GM18507 (cell line): ENCODE measurements around the gene LCT.
"Not testable (repeated sequence)": the region's sequence is repeated elsewhere in the genome, so short reads cannot be mapped to it uniquely, and the experiment has no call there.

Experiments used
- DNase-seq: peaks from one replicate; pipeline ENCODE4 v3.0.0; 2011; ENCODE audit warnings: low read depth; ENCODE audit not compliant: insufficient read length; ENCODE audit errors: extremely low spot score
- FAIRE-seq: peaks from 2 replicates; lab custom pipeline; 2011; peaks lifted over from hg19 to GRCh38; lab: Jason Lieb, UNC

Gene LCT

DNA sequence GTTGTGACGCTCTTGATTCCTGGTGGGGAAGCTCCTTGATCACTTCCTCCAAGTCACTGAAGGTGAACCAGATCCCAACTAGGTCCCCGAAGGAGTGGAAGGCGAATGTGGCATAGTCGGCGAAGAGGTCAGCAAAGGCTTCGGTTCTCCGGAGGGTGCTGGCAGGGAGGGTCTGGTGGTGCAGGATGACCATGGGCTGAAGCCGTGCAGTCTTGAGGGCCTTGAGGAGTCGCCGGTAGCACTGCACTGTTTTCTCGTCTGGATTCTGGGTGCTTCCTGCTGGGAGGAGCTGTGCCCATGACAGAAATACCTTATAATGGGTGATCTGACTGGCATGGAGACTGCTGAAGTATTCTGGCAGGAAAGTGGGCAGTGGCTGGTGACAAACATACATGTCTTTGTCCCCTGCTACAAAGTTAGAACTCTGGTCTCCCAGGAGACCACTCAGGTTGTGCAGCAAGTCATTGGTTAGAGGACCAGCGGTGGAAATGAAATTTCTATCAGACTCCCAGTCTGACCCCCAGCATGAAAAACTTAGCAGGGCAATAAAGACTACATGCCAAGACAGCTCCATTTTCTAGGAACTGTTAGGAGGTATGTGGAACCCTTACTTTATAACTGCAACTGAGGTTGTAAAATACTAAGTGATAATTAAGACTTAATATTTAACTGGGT is at the start of gene LCT:
Gene LCT (minus strand): TSS at position 589 of the 675 bp plus-strand sequence. CDS start 15 bp downstream, at position 574.
- DNase-seq (no peak), FAIRE-seq (no peak)

DNA sequence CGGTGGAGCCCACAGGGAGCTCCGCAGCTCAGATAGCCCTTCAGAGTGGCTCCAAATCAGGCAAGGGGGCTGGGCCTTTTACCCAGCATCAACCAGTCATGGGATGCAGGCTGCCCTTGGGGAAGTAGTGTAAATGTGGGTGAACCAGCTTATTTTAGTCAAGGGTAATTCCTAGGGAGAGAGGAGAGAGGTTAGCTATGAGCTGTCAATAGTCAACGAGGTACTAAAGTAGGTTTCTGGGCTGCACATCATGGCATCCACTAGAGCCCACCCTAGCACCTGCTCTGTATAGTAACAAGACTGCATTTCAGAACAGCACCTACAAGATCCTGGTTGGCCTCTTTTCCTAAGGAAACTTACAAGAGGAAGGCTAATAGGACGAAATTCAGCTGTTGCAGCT is 48.7 kb upstream of the LCT start:
- DNase-seq (no peak), FAIRE-seq (no peak)

DNA sequence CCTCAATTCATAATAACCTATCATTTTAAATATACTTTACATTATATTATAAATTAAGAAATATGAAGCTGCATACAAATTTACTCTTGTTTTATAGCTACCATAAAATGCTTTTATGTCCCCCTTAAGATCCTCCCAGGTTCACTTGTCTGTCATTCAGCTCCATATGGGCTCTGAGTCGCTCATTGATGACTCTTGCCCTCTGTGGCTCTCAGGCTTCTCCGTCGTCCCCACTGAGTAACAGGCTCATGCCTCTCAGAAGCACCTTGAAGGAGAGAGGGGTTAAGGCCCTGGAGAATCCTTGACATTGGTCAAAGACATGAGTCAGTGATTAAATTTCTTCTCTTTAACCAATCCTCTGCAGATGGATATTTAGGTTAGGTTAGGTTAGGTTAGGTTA is 45.4 kb upstream of the LCT start:
- no peak for DNase-seq
- no peak for FAIRE-seq

DNA sequence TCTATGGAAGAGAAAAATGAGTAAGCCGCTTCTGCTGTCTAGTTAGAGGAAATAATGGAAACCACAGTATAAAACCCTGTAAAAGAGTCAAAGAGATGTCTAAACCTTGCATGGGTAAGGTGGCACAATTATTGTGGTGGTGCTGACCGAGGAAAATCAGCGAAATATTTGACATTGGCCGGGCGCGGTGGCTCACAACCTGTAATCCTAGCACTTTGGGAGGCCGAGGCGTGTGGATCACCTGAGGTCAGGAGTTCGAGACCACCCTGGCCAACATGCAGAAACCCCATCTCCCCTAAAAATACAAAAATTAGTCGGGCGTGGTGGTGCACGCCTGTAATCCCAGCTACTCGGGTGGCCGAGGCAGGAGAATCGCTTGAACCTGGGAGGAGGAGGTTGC is 39.8 kb upstream of the LCT start:
- not testable (repeated sequence) for DNase-seq, FAIRE-seq

DNA sequence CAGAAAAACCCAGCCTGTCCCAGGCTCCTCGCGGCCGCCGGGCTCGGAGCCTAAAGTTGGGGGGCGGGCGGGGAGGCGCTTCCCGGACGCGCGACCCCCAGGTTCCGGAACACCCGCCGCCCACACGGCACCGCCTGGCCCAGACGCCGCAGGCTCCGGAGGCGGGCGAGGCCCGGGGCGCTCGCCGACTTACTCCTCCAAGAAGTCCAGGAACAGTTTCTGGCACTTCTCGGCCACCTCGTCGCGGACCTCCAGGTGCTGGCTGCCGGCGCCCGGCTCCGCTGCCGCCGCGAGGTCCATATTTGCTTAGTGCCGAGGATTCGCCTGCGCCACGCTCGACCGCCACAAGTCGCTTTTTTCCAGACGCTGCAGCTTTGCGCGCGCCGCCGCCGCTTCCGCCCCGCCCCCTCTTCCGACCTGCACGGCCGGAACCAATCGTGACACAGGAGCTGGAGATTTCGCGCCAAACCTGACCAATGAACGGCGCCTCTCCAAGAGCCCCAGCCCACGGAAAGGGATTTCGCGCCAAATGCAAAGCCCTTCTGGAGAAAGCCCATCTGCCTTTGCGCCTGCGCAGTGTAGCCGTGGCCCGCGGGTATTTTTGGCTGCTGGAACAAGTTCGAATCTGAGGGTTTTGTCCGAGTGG is 39.2 kb upstream of the LCT start, which contains the start of gene MCM6:
Gene MCM6 (minus strand): TSS at position 378 of the 646 bp plus-strand sequence. CDS start 78 bp downstream, at position 300.
- FAIRE-seq (peak; percentile 99), DNase-seq (peak; percentile 96)

DNA sequence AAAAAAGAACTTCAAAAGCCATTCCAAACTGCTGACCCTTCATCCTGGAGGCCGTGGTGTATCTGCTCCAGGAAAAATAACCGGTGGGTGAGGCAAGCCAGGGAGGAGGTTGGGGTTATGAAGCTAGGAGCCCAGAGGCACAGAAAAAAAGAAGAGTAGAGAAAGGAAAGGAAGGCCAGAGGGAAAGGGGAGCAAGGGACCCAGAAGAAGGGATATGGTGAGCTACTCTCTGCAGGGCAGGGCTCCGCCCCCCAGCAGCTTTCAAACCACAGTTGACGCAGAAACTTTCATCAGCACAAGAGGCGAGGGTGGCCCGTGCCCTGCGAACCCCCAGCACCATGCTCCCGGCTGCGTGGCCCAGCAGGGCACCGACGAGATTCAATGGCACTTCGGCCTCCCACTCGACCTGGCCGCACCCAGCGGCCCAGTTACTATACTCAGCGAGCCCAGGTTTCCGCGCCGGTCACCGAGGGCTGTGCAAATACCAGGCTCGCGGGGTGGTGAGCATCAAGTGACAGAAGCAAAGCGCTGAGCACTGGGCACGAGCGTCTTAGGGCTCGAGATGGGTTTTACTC is 38.6 kb upstream of the LCT start:
- DNase-seq, result peak; percentile 48
- FAIRE-seq, result peak; percentile 69

DNA sequence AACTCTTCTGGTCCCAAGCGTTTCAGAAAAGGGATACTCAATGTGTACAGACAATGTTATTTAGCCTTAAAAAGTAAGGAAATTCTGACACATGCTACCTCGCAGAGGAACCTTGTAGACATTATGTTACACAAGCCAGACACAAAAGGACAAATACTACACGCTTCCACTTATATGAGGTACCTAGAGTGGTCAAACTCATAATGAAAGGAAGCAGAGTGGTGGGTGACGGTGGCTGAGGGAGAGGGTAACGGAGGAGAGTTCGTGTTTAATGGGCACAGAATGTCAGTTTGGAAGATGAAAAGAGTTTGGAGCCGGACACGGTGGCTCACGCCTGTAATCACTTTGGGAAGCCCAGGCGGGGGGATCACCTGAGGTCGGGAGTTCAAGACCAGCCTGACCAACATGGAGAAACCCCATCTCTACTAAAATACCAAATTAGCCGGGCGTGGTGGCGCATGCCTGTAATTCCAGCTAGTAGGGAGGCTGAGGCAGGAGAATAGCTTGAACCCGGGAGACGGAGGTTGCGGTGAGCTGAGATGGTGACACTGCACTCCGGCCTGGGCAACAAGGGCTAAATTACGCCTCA is 37.9 kb upstream of the LCT start:
- FAIRE-seq (no peak), DNase-seq (no peak)

DNA sequence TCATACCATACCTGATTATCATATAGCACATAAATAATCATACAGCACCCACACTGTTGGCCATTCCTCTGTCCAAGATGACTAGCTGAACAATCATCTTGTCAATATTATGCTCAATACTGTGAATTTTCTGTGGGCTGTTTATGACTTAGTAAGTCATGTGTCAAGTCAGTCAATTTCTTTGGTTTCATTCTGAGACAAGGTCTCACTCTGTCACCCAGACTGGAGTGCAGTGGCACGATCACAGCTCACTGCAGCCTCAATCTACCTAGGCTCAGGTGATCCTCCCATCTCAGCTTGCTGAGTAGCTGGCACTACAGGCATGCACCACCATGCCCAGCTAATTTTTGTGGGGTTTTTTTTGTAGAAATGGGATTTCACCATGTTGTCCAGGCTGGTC is 33.6 kb upstream of the LCT start:
- no peak for DNase-seq
- FAIRE-seq, result no peak

DNA sequence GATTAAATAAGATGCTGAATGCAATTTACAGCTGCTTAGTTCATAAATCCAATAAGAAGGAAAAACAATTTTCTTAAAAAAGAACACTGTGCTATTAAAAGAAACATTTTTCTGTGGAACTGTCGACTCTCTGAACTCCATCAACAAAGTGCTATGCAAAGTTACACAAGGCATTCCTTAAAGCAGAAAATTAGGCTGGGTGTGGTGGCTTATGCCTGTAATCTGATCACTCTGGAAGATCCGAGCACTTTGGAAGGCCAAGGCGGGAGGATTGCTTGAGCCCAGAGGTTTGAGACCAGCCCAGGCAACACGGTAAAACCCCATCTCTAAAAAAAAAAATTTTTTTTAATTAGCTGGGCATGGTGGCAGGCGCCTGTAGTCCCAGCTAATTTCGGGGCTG is 26.2 kb upstream of the LCT start:
- FAIRE-seq (no peak), DNase-seq (no peak)

DNA sequence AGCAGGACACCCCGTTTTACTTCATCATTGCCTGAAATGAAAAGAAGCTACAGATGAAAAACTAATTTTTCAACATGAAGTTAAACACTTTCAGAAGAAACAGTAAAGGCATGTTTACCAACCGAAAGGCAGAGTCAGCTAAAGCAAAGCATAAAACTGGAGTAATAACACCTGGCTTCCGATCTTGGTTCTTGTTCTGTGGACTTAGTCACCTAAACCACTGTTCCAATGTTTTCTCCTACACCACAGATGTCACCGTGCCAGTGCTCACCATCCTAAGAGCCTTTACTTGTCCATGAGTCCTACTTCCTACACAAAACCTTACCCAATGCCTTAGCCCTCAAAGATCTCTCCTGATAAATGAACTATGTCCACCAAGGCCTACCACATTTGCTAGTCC is 25.7 kb upstream of the LCT start:
- DNase-seq (no peak), FAIRE-seq (no peak)

DNA sequence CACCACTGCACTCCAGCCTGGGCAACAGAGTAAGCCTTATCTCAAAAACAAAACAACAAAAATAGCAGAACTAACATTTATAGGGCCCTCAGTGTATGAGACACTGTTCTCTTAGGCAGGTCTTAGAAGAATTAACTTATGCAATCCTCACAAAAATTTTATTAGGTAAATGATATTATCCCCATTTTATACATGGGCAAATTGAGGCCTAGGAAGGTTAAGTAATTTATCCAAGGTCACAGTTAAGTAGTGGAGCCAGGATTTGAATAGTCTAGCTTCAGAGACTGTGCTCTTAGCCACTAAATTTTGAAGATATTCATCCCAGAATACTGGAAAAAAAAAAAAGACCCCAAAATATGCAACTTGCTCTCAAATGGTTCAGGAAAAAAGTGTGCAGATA is 16.4 kb upstream of the LCT start:
- DNase-seq, result no peak
- no peak for FAIRE-seq

DNA sequence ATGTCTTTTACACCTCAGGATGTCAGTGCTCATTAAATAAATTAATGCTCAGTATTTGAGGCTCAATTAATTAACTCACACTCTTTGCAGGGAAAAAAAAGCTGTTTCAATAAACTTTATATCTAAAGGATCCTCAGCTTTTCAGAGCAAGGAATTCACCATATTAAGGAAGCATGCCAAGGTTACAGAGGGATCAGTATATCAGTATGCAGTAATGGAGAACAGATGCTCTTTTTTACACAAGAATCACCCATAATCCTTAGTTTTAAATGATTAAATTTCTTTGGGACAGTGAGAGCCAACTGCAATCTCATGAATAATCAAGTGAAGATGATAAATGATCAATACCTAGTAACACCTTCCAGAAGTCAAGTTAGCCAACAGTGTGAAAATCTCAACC is 14.9 kb upstream of the LCT start:
- FAIRE-seq, result no peak
- no peak for DNase-seq

DNA sequence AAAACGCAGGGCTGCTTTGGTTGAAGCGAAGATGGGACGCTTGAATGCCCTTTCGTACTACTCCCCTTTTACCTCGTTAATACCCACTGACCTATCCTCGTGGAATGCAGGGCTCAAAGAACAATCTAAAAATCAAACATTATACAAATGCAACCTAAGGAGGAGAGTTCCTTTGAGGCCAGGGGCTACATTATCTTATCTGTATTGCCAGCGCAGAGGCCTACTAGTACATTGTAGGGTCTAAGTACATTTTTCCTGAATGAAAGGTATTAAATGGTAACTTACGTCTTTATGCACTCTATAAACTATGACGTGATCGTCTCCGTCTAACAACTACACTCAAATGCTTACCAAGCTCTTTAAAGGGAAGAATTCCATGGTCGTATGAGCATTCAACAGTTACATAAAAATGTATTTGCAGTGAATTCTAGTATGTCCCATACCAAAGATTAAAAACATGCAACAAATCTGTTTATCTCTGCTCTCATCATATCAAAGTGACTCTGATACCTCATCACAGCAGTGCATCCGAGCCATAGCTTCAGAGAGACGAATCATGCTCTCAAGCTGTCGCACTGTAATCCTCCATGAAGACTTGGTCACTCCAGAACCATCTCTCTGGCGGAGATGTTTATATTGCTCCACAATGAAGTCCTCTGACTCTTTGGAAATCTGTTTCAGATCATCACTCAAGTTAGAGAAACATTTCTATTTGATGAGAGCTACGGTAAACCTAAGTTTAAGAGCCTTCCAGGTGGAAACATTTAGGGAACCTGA is 14.1 kb upstream of the LCT start:
- no peak for FAIRE-seq
- DNase-seq, result no peak

DNA sequence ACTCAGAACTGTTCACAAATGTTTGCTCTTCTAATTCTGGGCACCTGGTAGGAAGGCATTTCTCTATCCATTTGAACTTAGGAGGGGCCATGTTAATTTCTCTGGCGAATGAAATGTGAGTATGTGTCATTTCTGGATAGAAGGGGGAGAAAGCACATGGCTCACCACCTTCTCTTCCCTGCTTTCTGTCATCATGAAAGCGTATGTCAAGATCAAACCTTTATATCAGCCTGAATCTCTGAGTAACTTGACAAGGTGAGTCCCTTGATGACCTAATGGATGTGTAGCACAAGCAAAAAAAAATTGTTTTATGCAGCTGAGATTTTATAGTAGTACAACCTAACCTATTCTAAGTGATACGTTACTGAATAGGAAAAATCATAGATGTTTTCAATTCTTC is 12.1 kb upstream of the LCT start:
- no peak for FAIRE-seq
- DNase-seq, result no peak

DNA sequence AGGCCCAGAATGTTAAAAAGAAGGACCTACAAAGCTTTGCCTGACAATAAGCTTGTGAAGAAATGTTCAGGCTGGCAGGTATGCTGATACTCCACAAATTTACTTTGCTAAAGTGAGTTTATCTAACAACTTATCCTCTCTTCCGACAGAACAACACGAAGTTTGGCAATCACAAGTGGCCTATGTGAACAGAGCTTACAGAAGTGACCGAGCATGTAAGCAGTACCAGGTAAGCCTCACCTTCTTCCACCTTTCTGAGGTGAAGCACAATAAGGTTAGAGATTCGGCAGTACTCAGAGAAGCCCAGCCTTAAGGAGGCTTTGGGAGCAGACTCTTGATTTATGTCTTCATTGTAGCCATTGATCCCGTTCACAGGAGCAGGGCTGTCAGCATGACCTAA is 9.0 kb upstream of the LCT start:
- DNase-seq, result no peak
- no peak for FAIRE-seq

DNA sequence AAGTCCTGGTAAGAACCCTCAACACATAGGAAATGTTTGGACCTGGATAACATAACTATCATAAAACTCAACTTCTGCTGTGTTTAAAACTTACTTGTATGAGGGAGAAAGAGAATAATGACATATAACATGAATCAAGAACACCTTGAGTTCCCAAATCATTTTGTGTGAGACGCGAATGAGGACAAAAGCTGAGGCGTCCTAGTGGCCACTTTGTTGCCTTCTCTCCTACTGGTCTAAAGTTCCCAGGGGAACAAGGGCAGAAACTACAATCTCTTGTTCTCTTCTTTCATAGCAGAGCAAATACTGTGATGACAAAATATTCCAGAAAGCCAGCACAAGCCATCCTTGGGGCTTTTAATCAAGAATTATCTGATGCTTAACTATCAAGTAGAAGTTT is 8.3 kb upstream of the LCT start:
- FAIRE-seq, result no peak
- no peak for DNase-seq

DNA sequence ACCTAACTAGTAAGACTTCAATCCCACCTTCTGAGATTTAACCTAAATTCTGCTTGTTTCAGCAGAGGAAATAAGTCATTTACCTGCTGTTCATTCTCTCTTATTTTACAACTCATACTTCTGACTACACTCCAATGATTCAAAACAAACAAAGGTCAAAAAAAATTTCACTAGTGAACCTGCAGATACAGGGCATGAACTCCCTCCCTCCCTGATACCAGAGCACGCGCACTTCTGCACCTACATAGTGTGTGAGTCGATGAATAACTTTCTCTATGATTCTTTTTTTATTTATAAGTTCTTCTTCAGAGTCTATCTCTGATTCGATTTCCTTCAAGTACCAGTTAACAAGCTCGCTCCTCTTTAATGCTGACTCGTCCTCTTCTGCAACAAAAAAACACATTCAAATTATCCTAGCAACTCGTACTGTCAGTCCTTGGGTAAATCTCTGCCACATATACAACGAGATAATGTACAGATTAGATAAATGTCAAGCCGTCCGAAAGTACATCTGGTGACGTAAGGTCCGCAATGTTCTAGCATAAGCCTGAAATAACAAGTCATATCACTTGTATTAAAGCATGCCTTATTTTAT is 7.4 kb upstream of the LCT start:
- DNase-seq (no peak), FAIRE-seq (no peak)

DNA sequence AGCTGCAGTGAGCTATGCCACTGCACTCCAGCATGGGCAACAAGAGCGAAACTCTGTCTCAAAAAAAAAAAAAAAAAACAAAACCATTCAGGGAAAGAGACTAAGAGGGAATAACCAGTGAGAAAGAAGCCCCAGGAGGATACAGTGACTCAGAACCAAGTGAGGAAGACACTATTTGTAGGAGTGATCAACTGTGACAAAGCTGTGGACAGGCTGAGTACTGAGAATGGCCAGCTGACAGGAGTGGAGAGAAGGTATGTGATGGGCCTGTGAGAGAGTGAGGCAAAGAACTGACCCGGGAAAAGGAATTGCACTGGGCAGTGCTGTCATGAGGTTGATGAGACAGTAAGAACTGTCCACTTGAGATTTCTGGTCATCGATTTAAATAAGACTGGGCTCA is 6.7 kb upstream of the LCT start:
- FAIRE-seq (no peak), DNase-seq (no peak)

DNA sequence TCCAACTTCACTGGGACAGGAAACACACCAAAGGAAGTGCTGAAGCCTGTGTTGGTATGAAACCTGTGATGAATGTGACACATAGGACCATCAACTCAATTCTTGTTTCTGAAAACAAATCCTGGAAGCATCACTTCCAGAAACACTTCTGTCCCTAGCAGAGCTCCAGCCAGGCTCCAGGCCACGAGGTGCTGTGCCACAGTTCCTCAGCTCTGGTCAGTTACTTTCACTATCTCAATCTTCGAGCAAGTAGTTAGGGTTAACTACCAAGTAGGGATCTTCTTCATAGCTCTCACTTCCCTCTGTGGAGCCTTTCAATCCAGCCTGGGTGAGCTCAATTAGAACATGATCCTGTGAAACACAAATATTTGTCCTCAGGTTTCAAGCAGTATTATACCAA is 3.6 kb upstream of the LCT start:
- DNase-seq, result no peak
- FAIRE-seq, result no peak

DNA sequence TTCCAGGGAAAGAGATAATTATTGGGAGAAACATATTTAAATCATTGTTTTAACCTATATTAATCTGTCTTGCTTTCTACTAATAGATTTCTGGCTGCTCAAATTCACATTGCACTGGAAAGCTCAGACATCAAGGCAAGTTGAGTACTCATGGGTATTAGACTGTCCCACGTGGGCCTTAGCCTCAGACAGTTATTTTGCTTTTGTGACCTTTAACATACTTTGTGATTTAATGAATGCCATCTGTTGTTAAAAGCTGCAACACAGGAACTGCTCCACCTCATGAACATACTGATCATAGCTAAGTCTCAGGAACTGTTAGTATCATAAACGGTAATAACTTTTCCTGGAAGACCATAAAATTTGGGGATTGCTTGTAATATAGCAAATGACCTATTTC is 2.7 kb upstream of the LCT start:
- FAIRE-seq, result no peak
- DNase-seq, result no peak
